Bone marrow (tissue), 2 donors: ENCODE data around the gene FAM200A.
"Not testable (repeated sequence)": the region's sequence is repeated elsewhere in the genome, so short reads cannot be mapped to it uniquely, and the experiment has no call there.

Experiments used
- DNase-seq, 2 donors: peaks; one replicate each; lab custom pipeline; 2025; lab: John Stamatoyannopoulos, UW

FAM200A gene

DNA sequence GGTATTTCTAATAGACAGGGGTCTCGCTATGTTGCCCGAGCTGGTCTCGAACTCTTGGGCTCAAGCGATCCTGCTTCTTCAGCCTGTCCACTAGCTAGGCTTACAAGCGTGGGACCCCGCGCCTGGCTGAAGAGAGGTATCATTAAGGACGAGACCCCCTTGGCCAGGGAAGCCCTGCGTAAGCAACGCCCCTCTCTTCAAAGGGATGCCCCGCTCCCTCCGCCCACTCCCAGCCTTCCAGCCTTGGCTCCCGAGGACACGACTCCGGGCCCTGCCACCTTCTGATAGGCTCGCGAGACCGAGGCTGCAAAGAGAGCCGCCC is 47.7 kb downstream of the FAM200A start:
- DNase-seq: no peak

DNA sequence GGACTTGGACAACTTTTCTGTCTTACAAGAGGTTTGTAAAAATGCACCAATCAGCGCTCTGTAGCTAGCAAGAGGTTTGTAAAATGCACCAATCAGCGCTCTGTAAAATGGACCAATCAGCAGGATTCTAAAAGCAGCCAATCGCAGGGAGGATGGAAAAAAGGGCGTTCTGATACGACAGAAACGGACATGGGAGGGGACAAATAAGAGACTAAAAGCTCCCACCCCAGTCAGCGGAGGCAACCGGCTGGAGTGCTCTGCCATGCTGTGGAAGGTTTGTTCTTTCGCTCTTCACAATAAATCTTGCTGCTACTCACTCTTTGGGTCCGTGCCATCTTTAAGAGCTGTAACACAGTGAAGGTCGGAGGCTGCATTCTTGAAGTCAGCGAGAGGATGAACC is 50.7 kb downstream of the FAM200A start:
- DNase-seq: not testable (repeated sequence)

- DNase-seq: no peak
Measured at GRCh38 chr7:99500637-99501009, 51.3 kb downstream of the FAM200A start.

DNA sequence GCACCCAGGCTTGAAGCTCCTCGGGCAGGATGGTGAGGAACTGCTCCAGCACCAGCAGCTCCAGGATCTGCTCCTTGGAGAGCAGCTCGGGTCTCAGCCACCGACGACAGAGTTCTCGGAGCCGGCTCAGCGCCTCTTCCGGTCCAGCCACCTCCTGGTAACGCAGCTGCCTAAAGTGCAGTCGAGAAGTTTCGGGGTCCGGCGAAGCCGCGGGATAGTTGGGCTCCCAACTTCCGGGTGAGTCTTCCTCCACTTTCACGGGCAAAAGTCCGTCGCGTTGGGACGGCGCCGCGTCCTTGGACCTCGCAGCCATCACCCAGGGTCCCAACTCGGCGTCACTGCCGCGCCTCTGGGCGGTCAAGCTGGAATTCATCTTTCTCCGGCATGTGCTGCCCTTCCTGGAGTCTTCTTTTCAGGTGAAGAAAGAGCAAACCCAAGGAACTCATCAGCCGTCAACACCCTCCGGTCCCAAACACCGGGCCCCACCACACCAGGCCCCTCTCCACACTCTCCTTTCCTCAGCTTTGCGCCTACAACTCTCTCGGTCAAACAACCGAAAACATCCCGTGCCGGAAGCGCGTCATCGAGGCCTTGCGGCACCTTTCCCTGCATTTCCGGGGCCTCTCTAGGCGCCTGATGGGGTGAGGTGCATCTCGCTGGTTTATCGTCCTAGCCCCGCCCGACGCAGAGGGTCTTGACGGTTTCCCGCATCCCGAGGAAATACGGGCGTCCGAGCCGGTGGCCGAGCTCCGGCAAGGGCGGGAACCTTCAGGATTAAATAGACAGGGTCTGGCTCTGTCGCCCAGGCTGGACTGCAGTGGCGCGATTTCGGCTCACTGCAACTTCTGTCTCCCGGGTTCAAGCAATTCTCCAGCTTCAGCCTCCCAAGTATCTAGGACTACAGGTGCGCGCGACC is 51.9 kb downstream of the FAM200A start, which contains the start of gene ZNF394:
TSS of gene ZNF394 (minus strand) at position 561 of the 916 bp plus-strand sequence. CDS start at position 373, 188 bp downstream.
- peak; percentile 79 for DNase-seq

GRCh38 chr7:99499371-99499720 is 52.6 kb downstream of the FAM200A start:
- DNase-seq: peak in 1 of 2 donors; percentile 34

DNA sequence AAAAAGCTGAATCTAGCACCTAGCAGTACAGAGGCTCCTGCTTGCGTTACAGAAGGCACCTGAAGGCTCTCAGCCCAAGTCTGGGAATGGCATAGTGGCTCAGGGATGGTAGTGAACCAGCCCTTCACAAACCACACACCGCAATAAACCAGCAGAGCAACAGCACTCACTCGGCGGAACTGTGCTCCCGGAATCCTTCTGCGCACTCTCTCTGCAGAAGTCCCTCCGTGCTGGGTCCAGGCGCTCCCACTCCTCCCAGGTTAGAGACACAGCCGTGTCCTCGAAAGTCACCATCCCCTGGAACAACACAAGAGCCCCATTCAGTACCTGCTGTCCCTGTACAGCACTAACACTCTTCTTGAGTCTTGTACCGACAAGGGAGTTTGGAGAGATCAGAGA is 53.4 kb downstream of the FAM200A start:
- no peak for DNase-seq

DNA sequence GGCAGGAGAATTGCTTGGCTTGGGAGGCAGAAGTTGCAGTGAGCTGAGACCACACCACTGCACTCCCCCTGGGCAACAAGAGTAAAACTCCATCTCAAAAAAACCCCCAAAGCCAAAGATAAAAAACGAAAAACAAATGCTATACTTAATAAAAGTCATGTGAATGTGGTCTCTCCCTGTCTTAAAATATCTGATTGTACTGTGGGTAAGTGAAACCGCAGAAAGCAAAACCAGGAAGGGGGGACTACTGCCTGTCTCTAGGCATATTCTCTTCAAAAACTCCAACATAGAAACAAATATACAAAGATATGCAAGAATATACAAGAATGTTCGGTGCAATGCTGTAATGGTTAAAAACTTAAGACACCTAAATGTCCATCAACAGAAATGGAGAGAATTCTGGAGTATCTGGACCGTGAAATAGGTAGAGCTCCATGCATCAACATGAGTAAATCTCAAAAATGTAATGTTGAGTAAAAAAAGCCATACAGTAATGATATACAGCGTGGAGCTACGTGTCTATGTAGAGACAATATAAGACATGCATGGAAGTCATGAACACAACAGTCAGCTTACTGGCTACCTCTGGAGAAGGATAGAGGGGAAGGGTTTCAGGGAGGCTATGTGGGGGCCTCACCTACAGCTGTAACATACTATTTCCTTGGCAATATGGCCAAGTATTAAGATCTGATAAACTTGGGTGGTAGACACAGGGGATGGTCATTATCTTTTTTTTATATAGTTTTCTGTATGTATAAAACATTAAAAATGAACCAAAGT is 54.0 kb downstream of the FAM200A start:
- no peak for DNase-seq
